Cardiac muscle cell (in vitro differentiated cells and primary cell): Measurements from ENCODE around the gene HSD17B8. TPM values are rescaled to one million over a fixed set of nuclear protein-coding genes. Genes with fewer than 3 reads are reported as not detected.

Source experiments
- DNase-seq, 2 donors: peaks; one replicate each; pipeline versions ENCODE4 v3.0.0 to v3.0.0-alpha.2; 2010 to 2017; ENCODE audit warnings: low read depth in 1 of 2, low spot score in 1 of 2
- H3K27ac ChIP-seq: fragments of 200-600 bp; sonication (generic); 2 replicates; pipeline ENCODE4 v1.5.1; 2016
- H3K27me3 ChIP-seq: fragments of 200-600 bp; sonication (generic); 2 replicates; pipeline ENCODE4 v1.6.0; 2016; ENCODE audit warnings: control low read depth
- H3K36me3 ChIP-seq: fragments of 200-600 bp; sonication (generic); 2 replicates; pipeline ENCODE4 v1.5.1; 2016; ENCODE audit warnings: control low read depth
- H3K4me1 ChIP-seq: fragments of 200-600 bp; sonication (generic); 2 replicates; pipeline ENCODE4 v1.8.1; 2017; ENCODE audit warnings: low read depth, mild to moderate bottlenecking, mixed run types
- H3K4me3 ChIP-seq: fragments of 200-600 bp; sonication (generic); 2 replicates; pipeline ENCODE4 v1.5.1; 2016; ENCODE audit warnings: mild to moderate bottlenecking
- H3K9me3 ChIP-seq: fragments of 200-600 bp; sonication (generic); 2 replicates; pipeline ENCODE4 v1.5.1; 2017; ENCODE audit warnings: low read depth, mild to moderate bottlenecking, control low read depth
- polyA plus RNA-seq: library from polyadenylated mRNA; unstranded; fragments of >200 nt; fragmentation: Nextera tagmentation; extraction: Ambion mirVana; gene quantifications from 2 replicates; pipeline ENCODE4 v1.2.1, GENCODE V29; 2016
- total RNA-seq: library from RNA; depleted of rRNA; stranded (reverse); fragments of >200 nt; gene quantifications from 2 replicates; pipeline ENCODE4 v1.2.3, GENCODE V29; 2016
- TF ChIP-seq, protein P1 (sequence below): IDR thresholded peaks from 2 replicates; pipeline ENCODE4 v1.5.1; 2012; ENCODE audit warnings: low read depth, mild to moderate bottlenecking, low read length

Gene HSD17B8
- total and polyA plus RNA-seq, 2 experiments from 2014 or later: 45.4 to 47.6 TPM

GRCh38 chr6:33185190-33185589 is 19.3 kb upstream of the HSD17B8 start:
- H3K9me3 ChIP-seq: no peaks in the 10 kb centered on the region
- TF ChIP-seq, protein P1, sequence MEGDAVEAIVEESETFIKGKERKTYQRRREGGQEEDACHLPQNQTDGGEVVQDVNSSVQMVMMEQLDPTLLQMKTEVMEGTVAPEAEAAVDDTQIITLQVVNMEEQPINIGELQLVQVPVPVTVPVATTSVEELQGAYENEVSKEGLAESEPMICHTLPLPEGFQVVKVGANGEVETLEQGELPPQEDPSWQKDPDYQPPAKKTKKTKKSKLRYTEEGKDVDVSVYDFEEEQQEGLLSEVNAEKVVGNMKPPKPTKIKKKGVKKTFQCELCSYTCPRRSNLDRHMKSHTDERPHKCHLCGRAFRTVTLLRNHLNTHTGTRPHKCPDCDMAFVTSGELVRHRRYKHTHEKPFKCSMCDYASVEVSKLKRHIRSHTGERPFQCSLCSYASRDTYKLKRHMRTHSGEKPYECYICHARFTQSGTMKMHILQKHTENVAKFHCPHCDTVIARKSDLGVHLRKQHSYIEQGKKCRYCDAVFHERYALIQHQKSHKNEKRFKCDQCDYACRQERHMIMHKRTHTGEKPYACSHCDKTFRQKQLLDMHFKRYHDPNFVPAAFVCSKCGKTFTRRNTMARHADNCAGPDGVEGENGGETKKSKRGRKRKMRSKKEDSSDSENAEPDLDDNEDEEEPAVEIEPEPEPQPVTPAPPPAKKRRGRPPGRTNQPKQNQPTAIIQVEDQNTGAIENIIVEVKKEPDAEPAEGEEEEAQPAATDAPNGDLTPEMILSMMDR: no peak

GRCh38 chr6:33185654-33186187 is 18.7 kb upstream of the HSD17B8 start:
- Histone ChIP-seq H3K36me3 (no peaks in the 10 kb centered on the region), H3K27ac (no peak overlapping the region), H3K4me3 (no peak overlapping the region), H3K9me3 (no peaks in the 10 kb centered on the region), H3K27me3 (no peaks in the 10 kb centered on the region), H3K4me1 (peaks cover under 1% of the 10 kb centered on the region)
- TF ChIP-seq, protein P1: no peak
- no peak for DNase-seq

More at GRCh38 chr6:33185190-33185589, 19.3 kb upstream of the HSD17B8 start:
- Histone ChIP-seq H3K27me3 (no peaks in the 10 kb centered on the region), H3K4me1 (no peaks in the 10 kb centered on the region), H3K4me3 (no peak overlapping the region), H3K27ac (no peak overlapping the region), H3K36me3 (no peaks in the 10 kb centered on the region)
- DNase-seq: no peak

- Histone ChIP-seq H3K4me1 (peaks cover 14% of the 10 kb centered on the region), H3K9me3 (no peaks in the 10 kb centered on the region), H3K36me3 (no peaks in the 10 kb centered on the region), H3K4me3 (no peak overlapping the region), H3K27ac (no peak overlapping the region), H3K27me3 (no peaks in the 10 kb centered on the region)
- TF ChIP-seq, protein P1: no peak
- no peak for DNase-seq
These were observed 16.6 kb upstream of the HSD17B8 start for GRCh38 chr6:33187809-33188208.

DNA sequence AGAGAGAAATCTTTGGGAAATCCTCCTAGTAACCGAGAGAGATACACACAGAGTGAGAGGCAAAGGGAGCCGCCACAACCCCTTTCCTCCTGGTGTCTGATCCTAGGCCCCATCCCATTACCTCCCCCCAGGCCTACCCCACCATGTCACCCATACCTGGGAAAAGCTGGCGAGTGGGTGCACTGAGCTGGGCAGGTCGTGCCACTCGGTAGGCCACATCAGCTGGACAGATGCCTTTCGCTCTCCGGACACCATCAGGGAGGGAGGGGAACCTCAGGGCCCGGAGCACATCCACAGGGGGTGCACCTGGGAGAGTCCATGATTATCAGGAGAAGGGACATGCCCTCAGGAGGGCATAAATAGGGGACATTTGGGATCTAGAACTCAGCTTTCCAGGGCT is 15.3 kb upstream of the HSD17B8 start:
- no peak overlapping the region for H3K27ac ChIP-seq
- no peaks in the 10 kb centered on the region for H3K27me3 ChIP-seq
- H3K4me3 ChIP-seq: no peak overlapping the region
- no peak for DNase-seq
- no peaks in the 10 kb centered on the region for H3K9me3 ChIP-seq
- no peaks in the 10 kb centered on the region for H3K36me3 ChIP-seq
- TF ChIP-seq, protein P1: no peak
- peaks cover 24% of the 10 kb centered on the region for H3K4me1 ChIP-seq

- H3K27me3 ChIP-seq: no peaks in the 10 kb centered on the region
- H3K9me3 ChIP-seq: no peaks in the 10 kb centered on the region
- no peak overlapping the region for H3K27ac ChIP-seq
- TF ChIP-seq, protein P1: no peak
- no peaks in the 10 kb centered on the region for H3K36me3 ChIP-seq
- H3K4me1 ChIP-seq: peaks cover 30% of the 10 kb centered on the region
- H3K4me3 ChIP-seq: no peak overlapping the region
- no peak for DNase-seq
These were observed 14.6 kb upstream of the HSD17B8 start for GRCh38 chr6:33189625-33190448.
